ENCODE results near the gene MRFAP1L1.

- TF ChIP-seq CTCF (IDR thresholded peaks at IDR 0.05) (no peak), EZH2 (IDR thresholded peaks at IDR 0.05) (no peak), EZH2phosphoT487 (IDR thresholded peaks at IDR 0.05) (no peak)
Measured at GRCh38 chr4:6742507-6742906, 32.8 kb upstream of the MRFAP1L1 start.

All from neural progenitor cell (in vitro differentiated cells).